Measurements from ENCODE around the gene HPSE2.

HPSE2 gene

GRCh38 chr10:98855403-98856189, 380.1 kb downstream of the HPSE2 start:
- H3K9me3 Mint-ChIP-seq: no peaks in the 10 kb centered on the region
- no peaks in the 10 kb centered on the region for H3K4me1 Mint-ChIP-seq (ENCODE audit: low read depth)
- H3K36me3 Mint-ChIP-seq (ENCODE audit: low read depth): no peaks in the 10 kb centered on the region
- H3K27me3 Mint-ChIP-seq (ENCODE audit: low read depth): no peaks in the 10 kb centered on the region
- no peak for DNase-seq (ENCODE audit: low spot score)
- no peak overlapping the region for H3K4me3 Mint-ChIP-seq
- H3K27ac Mint-ChIP-seq: no peak overlapping the region

GRCh38 chr10:98852686-98853085, 383.0 kb downstream of the HPSE2 start:
- H3K4me1 Mint-ChIP-seq (ENCODE audit: low read depth): no peaks in the 10 kb centered on the region
- H3K27ac Mint-ChIP-seq: no peak overlapping the region
- no peaks in the 10 kb centered on the region for H3K36me3 Mint-ChIP-seq (ENCODE audit: low read depth)
- DNase-seq (ENCODE audit: low spot score): no peak
- no peaks in the 10 kb centered on the region for H3K27me3 Mint-ChIP-seq (ENCODE audit: low read depth)
- no peak overlapping the region for H3K4me3 Mint-ChIP-seq
- no peaks in the 10 kb centered on the region for H3K9me3 Mint-ChIP-seq

- Mint-ChIP-seq H3K27me3 (ENCODE audit: low read depth) (no peaks in the 10 kb centered on the region), H3K27ac (no peak overlapping the region), H3K36me3 (ENCODE audit: low read depth) (no peaks in the 10 kb centered on the region), H3K4me1 (ENCODE audit: low read depth) (no peaks in the 10 kb centered on the region), H3K9me3 (no peaks in the 10 kb centered on the region), H3K4me3 (no peak overlapping the region)
- no peak for DNase-seq (ENCODE audit: low spot score)
These were observed 387.3 kb downstream of the HPSE2 start for GRCh38 chr10:98848361-98848760.

- no peak overlapping the region for H3K27ac Mint-ChIP-seq
- DNase-seq (ENCODE audit: low spot score): no peak
- H3K4me3 Mint-ChIP-seq: no peak overlapping the region
- no peaks in the 10 kb centered on the region for H3K36me3 Mint-ChIP-seq (ENCODE audit: low read depth)
- H3K9me3 Mint-ChIP-seq: no peaks in the 10 kb centered on the region
- H3K4me1 Mint-ChIP-seq (ENCODE audit: low read depth): no peaks in the 10 kb centered on the region
- no peaks in the 10 kb centered on the region for H3K27me3 Mint-ChIP-seq (ENCODE audit: low read depth)
These were observed 388.9 kb downstream of the HPSE2 start for GRCh38 chr10:98846787-98847186.

GRCh38 chr10:98833542-98833941, 402.1 kb downstream of the HPSE2 start:
- DNase-seq (ENCODE audit: low spot score): no peak

GRCh38 chr10:98832738-98833137, 402.9 kb downstream of the HPSE2 start:
- Mint-ChIP-seq H3K27ac (no peak overlapping the region), H3K27me3 (ENCODE audit: low read depth) (no peaks in the 10 kb centered on the region), H3K9me3 (no peaks in the 10 kb centered on the region), H3K4me3 (no peak overlapping the region), H3K4me1 (ENCODE audit: low read depth) (no peaks in the 10 kb centered on the region), H3K36me3 (ENCODE audit: low read depth) (no peaks in the 10 kb centered on the region)
- no peak for DNase-seq (ENCODE audit: low spot score)

More at GRCh38 chr10:98833542-98833941, 402.1 kb downstream of the HPSE2 start:
- Mint-ChIP-seq H3K9me3 (no peaks in the 10 kb centered on the region), H3K27me3 (ENCODE audit: low read depth) (no peaks in the 10 kb centered on the region), H3K27ac (no peak overlapping the region), H3K4me1 (ENCODE audit: low read depth) (no peaks in the 10 kb centered on the region), H3K36me3 (ENCODE audit: low read depth) (no peaks in the 10 kb centered on the region), H3K4me3 (no peak overlapping the region)

- no peak overlapping the region for H3K4me3 Mint-ChIP-seq
- no peak for DNase-seq (ENCODE audit: low spot score)
- no peaks in the 10 kb centered on the region for H3K36me3 Mint-ChIP-seq (ENCODE audit: low read depth)
- H3K4me1 Mint-ChIP-seq (ENCODE audit: low read depth): no peaks in the 10 kb centered on the region
- no peaks in the 10 kb centered on the region for H3K9me3 Mint-ChIP-seq
- H3K27ac Mint-ChIP-seq: no peak overlapping the region
- H3K27me3 Mint-ChIP-seq (ENCODE audit: low read depth): no peaks in the 10 kb centered on the region
These were observed 403.5 kb downstream of the HPSE2 start for GRCh38 chr10:98832196-98832595.

GRCh38 chr10:98831391-98831790, 404.3 kb downstream of the HPSE2 start:
- no peaks in the 10 kb centered on the region for H3K4me1 Mint-ChIP-seq (ENCODE audit: low read depth)
- no peaks in the 10 kb centered on the region for H3K27me3 Mint-ChIP-seq (ENCODE audit: low read depth)

GRCh38 chr10:98825741-98826140, 409.9 kb downstream of the HPSE2 start:
- H3K4me1 Mint-ChIP-seq (ENCODE audit: low read depth): no peaks in the 10 kb centered on the region
- no peak overlapping the region for H3K4me3 Mint-ChIP-seq
- H3K27me3 Mint-ChIP-seq (ENCODE audit: low read depth): no peaks in the 10 kb centered on the region
- H3K9me3 Mint-ChIP-seq: no peaks in the 10 kb centered on the region
- H3K27ac Mint-ChIP-seq: no peak overlapping the region
- DNase-seq (ENCODE audit: low spot score): no peak
- H3K36me3 Mint-ChIP-seq (ENCODE audit: low read depth): no peaks in the 10 kb centered on the region

More at GRCh38 chr10:98831391-98831790, 404.3 kb downstream of the HPSE2 start:
- no peak for DNase-seq (ENCODE audit: low spot score)
- H3K4me3 Mint-ChIP-seq: no peak overlapping the region
- H3K9me3 Mint-ChIP-seq: no peaks in the 10 kb centered on the region
- H3K27ac Mint-ChIP-seq: no peak overlapping the region
- H3K36me3 Mint-ChIP-seq (ENCODE audit: low read depth): no peaks in the 10 kb centered on the region

GRCh38 chr10:98817396-98817795, 418.3 kb downstream of the HPSE2 start:
- Mint-ChIP-seq H3K9me3 (no peaks in the 10 kb centered on the region), H3K27me3 (ENCODE audit: low read depth) (no peaks in the 10 kb centered on the region), H3K27ac (no peak overlapping the region), H3K4me1 (ENCODE audit: low read depth) (no peaks in the 10 kb centered on the region), H3K4me3 (no peak overlapping the region), H3K36me3 (ENCODE audit: low read depth) (no peaks in the 10 kb centered on the region)
- no peak for DNase-seq (ENCODE audit: low spot score)

GRCh38 chr10:98815039-98815885, 420.4 kb downstream of the HPSE2 start:
- Mint-ChIP-seq H3K4me1 (ENCODE audit: low read depth) (no peaks in the 10 kb centered on the region), H3K27me3 (ENCODE audit: low read depth) (no peaks in the 10 kb centered on the region)
- no peak for DNase-seq (ENCODE audit: low spot score)

GRCh38 chr10:98814470-98814869, 421.2 kb downstream of the HPSE2 start:
- no peaks in the 10 kb centered on the region for H3K4me1 Mint-ChIP-seq (ENCODE audit: low read depth)
- no peak overlapping the region for H3K27ac Mint-ChIP-seq
- H3K27me3 Mint-ChIP-seq (ENCODE audit: low read depth): no peaks in the 10 kb centered on the region
- H3K4me3 Mint-ChIP-seq: no peak overlapping the region
- H3K36me3 Mint-ChIP-seq (ENCODE audit: low read depth): no peaks in the 10 kb centered on the region
- H3K9me3 Mint-ChIP-seq: no peaks in the 10 kb centered on the region
- no peak for DNase-seq (ENCODE audit: low spot score)

More at GRCh38 chr10:98815039-98815885, 420.4 kb downstream of the HPSE2 start:
- Mint-ChIP-seq H3K36me3 (ENCODE audit: low read depth) (no peaks in the 10 kb centered on the region), H3K9me3 (no peaks in the 10 kb centered on the region), H3K4me3 (no peak overlapping the region), H3K27ac (no peak overlapping the region)

- Mint-ChIP-seq H3K27ac (no peak overlapping the region), H3K36me3 (ENCODE audit: low read depth) (no peaks in the 10 kb centered on the region), H3K27me3 (ENCODE audit: low read depth) (no peaks in the 10 kb centered on the region), H3K4me1 (ENCODE audit: low read depth) (no peaks in the 10 kb centered on the region), H3K4me3 (no peak overlapping the region), H3K9me3 (no peaks in the 10 kb centered on the region)
- DNase-seq (ENCODE audit: low spot score): no peak
These were observed 427.3 kb downstream of the HPSE2 start for GRCh38 chr10:98808282-98808892.

GRCh38 chr10:98800263-98800662, 435.4 kb downstream of the HPSE2 start:
- Mint-ChIP-seq H3K27ac (no peak overlapping the region), H3K9me3 (no peaks in the 10 kb centered on the region), H3K27me3 (ENCODE audit: low read depth) (no peaks in the 10 kb centered on the region), H3K36me3 (ENCODE audit: low read depth) (no peaks in the 10 kb centered on the region), H3K4me1 (ENCODE audit: low read depth) (no peaks in the 10 kb centered on the region), H3K4me3 (no peak overlapping the region)
- DNase-seq (ENCODE audit: low spot score): no peak
